Muscle layer of colon (tissue), 2 donors: Measurements from ENCODE around the gene CHRNB1.

ENCODE experiments used
- H3K27ac ChIP-seq: one replicate; pipeline ENCODE4 v1.7.0; 2013; ENCODE audit warnings: low read depth, mild to moderate bottlenecking, low read length, moderate library complexity
- H3K27me3 ChIP-seq, 2 donors: one replicate each; pipeline ENCODE4 v1.7.0; 2013; ENCODE audit warnings: low read length in 2 of 2, mild to moderate bottlenecking in 2 of 2; ENCODE audit not compliant: insufficient read depth in 2 of 2, control insufficient read depth in 1 of 2
- H3K36me3 ChIP-seq: one replicate; pipeline ENCODE4 v1.7.0; 2013; ENCODE audit warnings: mild to moderate bottlenecking, low read length; ENCODE audit not compliant: insufficient read depth
- H3K4me1 ChIP-seq: one replicate; pipeline ENCODE4 v1.7.0; 2013; ENCODE audit warnings: mild to moderate bottlenecking, low read length; ENCODE audit not compliant: insufficient read depth
- H3K4me3 ChIP-seq, 2 donors: one replicate each; pipeline ENCODE4 v1.7.0; 2013; ENCODE audit warnings: low read length in 2 of 2, low read depth in 1 of 2, mild to moderate bottlenecking in 1 of 2, moderate library complexity in 1 of 2
- H3K9ac ChIP-seq: one replicate; pipeline ENCODE4 v1.7.0; 2013; ENCODE audit warnings: low read length
- H3K9me3 ChIP-seq: one replicate; pipeline ENCODE4 v1.7.0; 2013; ENCODE audit warnings: mild to moderate bottlenecking, low read length
- donor health status: abdominal sarcoma.
- donor health status: Adenocarcinoma of cecum.

CHRNB1 gene

GRCh38 chr17:7418472-7419152 lies 26.2 kb upstream of the CHRNB1 start:
- H3K9me3 ChIP-seq, result no peaks in the 10 kb centered on the region
- no peak overlapping the region for H3K4me3 ChIP-seq
- no peak overlapping the region for H3K9ac ChIP-seq
- peaks cover 8% of the 10 kb centered on the region for H3K36me3 ChIP-seq
- no peak overlapping the region for H3K27ac ChIP-seq
- peaks cover 0 to 7% of the 10 kb centered on the region in 2 donors for H3K27me3 ChIP-seq
- no peaks in the 10 kb centered on the region for H3K4me1 ChIP-seq

- Histone ChIP-seq H3K9me3 (no peaks in the 10 kb centered on the region), H3K4me3 (no peak within 1 kb of the TSS), H3K27ac (no peak within 1 kb of the TSS), H3K36me3 (peaks cover 8% of the 10 kb centered on the region), H3K9ac (no peak within 1 kb of the TSS), H3K4me1 (no peaks in the 10 kb centered on the region), H3K27me3 (peaks cover 0 to 7% of the 10 kb centered on the region in 2 donors)
These were observed 24.8 kb upstream of the CHRNB1 start, which contains the start of gene SPEM1 for GRCh38 chr17:7419819-7420610. Gene SPEM1 (plus strand): TSS chr17:7420324. CDS start chr17:7420385, 61 bp downstream.

GRCh38 chr17:7421186-7421585 lies 23.7 kb upstream of the CHRNB1 start:
- no peak overlapping the region for H3K9ac ChIP-seq
- H3K4me3 ChIP-seq, result no peak overlapping the region
- peaks cover 7% of the 10 kb centered on the region for H3K36me3 ChIP-seq
- peaks cover 0 to 7% of the 10 kb centered on the region in 2 donors for H3K27me3 ChIP-seq
- no peaks in the 10 kb centered on the region for H3K4me1 ChIP-seq
- no peaks in the 10 kb centered on the region for H3K9me3 ChIP-seq
- H3K27ac ChIP-seq, result no peak overlapping the region

GRCh38 chr17:7423679-7424078 lies 21.2 kb upstream of the CHRNB1 start:
- Histone ChIP-seq H3K36me3 (no peaks in the 10 kb centered on the region), H3K9me3 (no peaks in the 10 kb centered on the region), H3K27me3 (peaks cover 0 to 7% of the 10 kb centered on the region in 2 donors), H3K4me1 (no peaks in the 10 kb centered on the region), H3K9ac (no peak overlapping the region), H3K4me3 (no peak overlapping the region), H3K27ac (no peak overlapping the region)

GRCh38 chr17:7425316-7425715 lies 19.5 kb upstream of the CHRNB1 start, which contains the start of gene SPEM2:
Gene SPEM2 (plus strand): TSS chr17:7425616. CDS start chr17:7425689, 73 bp downstream.
- no peaks in the 10 kb centered on the region for H3K27me3 ChIP-seq
- H3K36me3 ChIP-seq, result no peaks in the 10 kb centered on the region
- no peak within 1 kb of the TSS for H3K4me3 ChIP-seq
- H3K4me1 ChIP-seq, result no peaks in the 10 kb centered on the region
- H3K9me3 ChIP-seq, result no peaks in the 10 kb centered on the region
- no peak within 1 kb of the TSS for H3K27ac ChIP-seq
- H3K9ac ChIP-seq, result no peak within 1 kb of the TSS

GRCh38 chr17:7425756-7426155 lies 19.1 kb upstream of the CHRNB1 start:
- Histone ChIP-seq H3K36me3 (no peaks in the 10 kb centered on the region), H3K4me3 (no peak overlapping the region), H3K27ac (no peak overlapping the region), H3K27me3 (no peaks in the 10 kb centered on the region), H3K4me1 (no peaks in the 10 kb centered on the region), H3K9me3 (no peaks in the 10 kb centered on the region), H3K9ac (no peak overlapping the region)

GRCh38 chr17:7426203-7426863 lies 18.5 kb upstream of the CHRNB1 start:
- no peak overlapping the region for H3K9ac ChIP-seq
- H3K4me3 ChIP-seq, result no peak overlapping the region
- H3K9me3 ChIP-seq, result no peaks in the 10 kb centered on the region
- no peaks in the 10 kb centered on the region for H3K36me3 ChIP-seq
- no peaks in the 10 kb centered on the region for H3K4me1 ChIP-seq
- no peaks in the 10 kb centered on the region for H3K27me3 ChIP-seq
- H3K27ac ChIP-seq, result no peak overlapping the region

GRCh38 chr17:7426896-7427489 lies 17.9 kb upstream of the CHRNB1 start:
- Histone ChIP-seq H3K9me3 (no peaks in the 10 kb centered on the region), H3K4me3 (no peak overlapping the region), H3K4me1 (no peaks in the 10 kb centered on the region), H3K27ac (no peak overlapping the region), H3K36me3 (no peaks in the 10 kb centered on the region), H3K27me3 (no peaks in the 10 kb centered on the region), H3K9ac (no peak overlapping the region)

- Histone ChIP-seq H3K4me3 (no peak overlapping the region), H3K27me3 (peaks cover 0 to 5% of the 10 kb centered on the region in 2 donors), H3K36me3 (no peaks in the 10 kb centered on the region), H3K9me3 (no peaks in the 10 kb centered on the region), H3K4me1 (no peaks in the 10 kb centered on the region), H3K27ac (no peak overlapping the region), H3K9ac (no peak overlapping the region)
These were observed 17.3 kb upstream of the CHRNB1 start for GRCh38 chr17:7427549-7427948.

- no peaks in the 10 kb centered on the region for H3K9me3 ChIP-seq
- H3K27me3 ChIP-seq, result peaks cover 0 to 7% of the 10 kb centered on the region in 2 donors
- no peak within 1 kb of the TSS for H3K27ac ChIP-seq
- no peaks in the 10 kb centered on the region for H3K36me3 ChIP-seq
- H3K4me1 ChIP-seq, result no peaks in the 10 kb centered on the region
- H3K4me3 ChIP-seq, result no peak within 1 kb of the TSS
- H3K9ac ChIP-seq, result no peak within 1 kb of the TSS
These were observed 16.3 kb upstream of the CHRNB1 start, which contains the start of gene SPEM3 for GRCh38 chr17:7428557-7428956. Gene SPEM3 (plus strand): TSS chr17:7428857. CDS start chr17:7428903, 46 bp downstream.

- Histone ChIP-seq H3K4me1 (no peaks in the 10 kb centered on the region), H3K36me3 (no peaks in the 10 kb centered on the region), H3K4me3 (no peak overlapping the region), H3K9ac (no peak overlapping the region), H3K27ac (no peak overlapping the region), H3K27me3 (peaks cover 0 to 19% of the 10 kb centered on the region in 2 donors), H3K9me3 (no peaks in the 10 kb centered on the region)
These were observed 15.1 kb upstream of the CHRNB1 start for GRCh38 chr17:7429722-7430121.
